Measurements from ENCODE around the gene GATAD2B. TPM values are rescaled to one million over a fixed set of nuclear protein-coding genes. Genes with fewer than 3 reads are reported as not detected.
A peak's percentile ranks its signal among the peaks of the same experiment; 100 is the strongest.
"Not testable (repeated sequence)": the region's sequence is repeated elsewhere in the genome, so short reads cannot be mapped to it uniquely, and the experiment has no call there.

The GATAD2B gene
- total and polyA plus RNA-seq, 8 donors, result 31.5 to 41.5 (median 33.1) TPM

DNA sequence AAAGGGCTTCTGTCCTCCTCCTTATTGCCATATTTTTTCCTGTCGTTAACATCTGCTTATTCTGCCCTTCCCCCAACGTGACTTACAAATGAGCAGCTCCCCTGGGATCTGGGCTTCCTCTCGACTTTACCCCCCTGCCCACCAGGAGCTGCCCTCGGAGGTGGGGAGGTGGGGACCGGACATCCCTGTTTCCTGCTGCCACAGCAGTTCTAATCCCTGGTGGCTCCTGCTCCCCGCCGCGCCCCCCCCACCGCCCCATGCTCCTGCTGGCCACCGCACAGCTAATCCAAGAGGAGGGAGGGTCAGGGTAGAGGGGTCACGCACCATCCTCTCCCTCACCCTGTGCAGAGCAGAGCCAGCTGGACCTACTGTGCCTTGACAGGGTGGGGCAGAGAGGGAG lies 152.0 kb downstream of the GATAD2B start:
- peaks cover 12 to 74% of the 10 kb centered on the region in 2 donors for H3K4me1 ChIP-seq
- TF ChIP-seq, protein P1, sequence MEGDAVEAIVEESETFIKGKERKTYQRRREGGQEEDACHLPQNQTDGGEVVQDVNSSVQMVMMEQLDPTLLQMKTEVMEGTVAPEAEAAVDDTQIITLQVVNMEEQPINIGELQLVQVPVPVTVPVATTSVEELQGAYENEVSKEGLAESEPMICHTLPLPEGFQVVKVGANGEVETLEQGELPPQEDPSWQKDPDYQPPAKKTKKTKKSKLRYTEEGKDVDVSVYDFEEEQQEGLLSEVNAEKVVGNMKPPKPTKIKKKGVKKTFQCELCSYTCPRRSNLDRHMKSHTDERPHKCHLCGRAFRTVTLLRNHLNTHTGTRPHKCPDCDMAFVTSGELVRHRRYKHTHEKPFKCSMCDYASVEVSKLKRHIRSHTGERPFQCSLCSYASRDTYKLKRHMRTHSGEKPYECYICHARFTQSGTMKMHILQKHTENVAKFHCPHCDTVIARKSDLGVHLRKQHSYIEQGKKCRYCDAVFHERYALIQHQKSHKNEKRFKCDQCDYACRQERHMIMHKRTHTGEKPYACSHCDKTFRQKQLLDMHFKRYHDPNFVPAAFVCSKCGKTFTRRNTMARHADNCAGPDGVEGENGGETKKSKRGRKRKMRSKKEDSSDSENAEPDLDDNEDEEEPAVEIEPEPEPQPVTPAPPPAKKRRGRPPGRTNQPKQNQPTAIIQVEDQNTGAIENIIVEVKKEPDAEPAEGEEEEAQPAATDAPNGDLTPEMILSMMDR (IDR thresholded peaks at IDR 0.05), result no peak
- intact Hi-C loops (cut with DNase I), result loop anchor here in 1 of 2 donors (5.0 kb wide), 1 partner anchor 88 kb away; no protein-coding TSS in a partner anchor
- peak overlapping the region; percentile 23 to 60 for H3K27ac ChIP-seq
- DNase-seq, result no peak
- H3K9me3 ChIP-seq, result no peaks in the 10 kb centered on the region
- H3K27me3 ChIP-seq, result no peaks in the 10 kb centered on the region
- no peak for ATAC-seq
- H3K4me3 ChIP-seq, result no peak overlapping the region
- peaks cover 0 to 71% of the 10 kb centered on the region in 2 donors for H3K36me3 ChIP-seq

- Histone ChIP-seq H3K9me3 (no peaks in the 10 kb centered on the region), H3K36me3 (peaks cover 0 to 87% of the 10 kb centered on the region in 2 donors), H3K4me3 (no peak overlapping the region), H3K27ac (peak overlapping the region; percentile 57 to 74), H3K4me1 (peaks cover 5 to 60% of the 10 kb centered on the region in 2 donors), H3K27me3 (no peaks in the 10 kb centered on the region)
- intact Hi-C loops (cut with DNase I), result no loop called here
- DNase-seq, result no peak
- TF ChIP-seq, protein P1 (IDR thresholded peaks at IDR 0.05), result no peak
- no peak for ATAC-seq
These were observed 153.6 kb downstream of the GATAD2B start for GRCh38 chr1:153769221-153769620.

- H3K4me1 ChIP-seq, result peaks cover 5 to 54% of the 10 kb centered on the region in 2 donors
- DNase-seq, result peak in 1 of 4 donors; percentile 56
- intact Hi-C loops (cut with DNase I), result no loop called here
- H3K27ac ChIP-seq, result peak overlapping the region; percentile 57 to 74
- no peaks in the 10 kb centered on the region for H3K9me3 ChIP-seq
- peak; percentile 87 for ATAC-seq
- no peaks in the 10 kb centered on the region for H3K27me3 ChIP-seq
- no peak overlapping the region for H3K4me3 ChIP-seq
- TF ChIP-seq, protein P1 (IDR thresholded peaks at IDR 0.05), result no peak
- H3K36me3 ChIP-seq, result peaks cover 0 to 94% of the 10 kb centered on the region in 2 donors
These were observed 154.2 kb downstream of the GATAD2B start for GRCh38 chr1:153768316-153769181.

- Histone ChIP-seq H3K27me3 (no peaks in the 10 kb centered on the region), H3K27ac (peak overlapping the region in 1 of 2 donors; percentile 18), H3K4me3 (no peak overlapping the region), H3K36me3 (peaks cover 0 to 95% of the 10 kb centered on the region in 2 donors), H3K4me1 (peaks cover 0 to 48% of the 10 kb centered on the region in 2 donors), H3K9me3 (no peaks in the 10 kb centered on the region)
- intact Hi-C loops (cut with DNase I), result no loop called here
- TF ChIP-seq, protein P1 (IDR thresholded peaks at IDR 0.05), result no peak
- DNase-seq, result no peak
- no peak for ATAC-seq
These were observed 155.3 kb downstream of the GATAD2B start for GRCh38 chr1:153767519-153767918.

- H3K27me3 ChIP-seq; H3K9me3 ChIP-seq; H3K4me3 ChIP-seq; DNase-seq; intact Hi-C loops (cut with DNase I); ATAC-seq; H3K27ac ChIP-seq: not testable (repeated sequence)
- peaks cover 0 to 95% of the 10 kb centered on the region in 2 donors for H3K36me3 ChIP-seq
- peaks cover 0 to 42% of the 10 kb centered on the region in 2 donors for H3K4me1 ChIP-seq
These were observed 156.1 kb downstream of the GATAD2B start for GRCh38 chr1:153766663-153767062.
